ENCODE results near the gene ARL11.

DNA sequence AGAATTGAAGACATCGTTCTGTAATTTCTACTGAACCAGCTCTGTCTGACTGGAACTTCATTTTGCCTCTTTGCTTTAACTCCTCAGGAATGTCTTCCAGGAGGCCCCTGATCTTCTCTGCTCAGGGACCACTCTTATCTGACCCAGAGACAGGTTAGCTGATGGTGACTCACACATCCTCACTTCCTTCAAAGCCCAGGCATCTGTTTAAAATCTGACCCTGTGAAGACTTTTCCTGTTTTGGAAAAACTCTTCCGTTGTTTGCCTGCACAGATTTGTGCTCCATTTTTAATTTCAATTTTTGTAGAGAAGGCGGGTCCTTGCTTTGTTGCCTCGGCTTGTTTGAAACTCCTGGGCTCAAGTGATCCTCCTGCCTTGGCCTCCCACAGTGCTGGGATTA, 1.6 kb downstream of the ARL11 start:
- TF ChIP-seq, protein P1, sequence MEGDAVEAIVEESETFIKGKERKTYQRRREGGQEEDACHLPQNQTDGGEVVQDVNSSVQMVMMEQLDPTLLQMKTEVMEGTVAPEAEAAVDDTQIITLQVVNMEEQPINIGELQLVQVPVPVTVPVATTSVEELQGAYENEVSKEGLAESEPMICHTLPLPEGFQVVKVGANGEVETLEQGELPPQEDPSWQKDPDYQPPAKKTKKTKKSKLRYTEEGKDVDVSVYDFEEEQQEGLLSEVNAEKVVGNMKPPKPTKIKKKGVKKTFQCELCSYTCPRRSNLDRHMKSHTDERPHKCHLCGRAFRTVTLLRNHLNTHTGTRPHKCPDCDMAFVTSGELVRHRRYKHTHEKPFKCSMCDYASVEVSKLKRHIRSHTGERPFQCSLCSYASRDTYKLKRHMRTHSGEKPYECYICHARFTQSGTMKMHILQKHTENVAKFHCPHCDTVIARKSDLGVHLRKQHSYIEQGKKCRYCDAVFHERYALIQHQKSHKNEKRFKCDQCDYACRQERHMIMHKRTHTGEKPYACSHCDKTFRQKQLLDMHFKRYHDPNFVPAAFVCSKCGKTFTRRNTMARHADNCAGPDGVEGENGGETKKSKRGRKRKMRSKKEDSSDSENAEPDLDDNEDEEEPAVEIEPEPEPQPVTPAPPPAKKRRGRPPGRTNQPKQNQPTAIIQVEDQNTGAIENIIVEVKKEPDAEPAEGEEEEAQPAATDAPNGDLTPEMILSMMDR (IDR thresholded peaks at IDR 0.05; ENCODE audit: borderline replicate concordance, extremely low read depth, low read length, poor library complexity, severe bottlenecking): no peak
- TF ChIP-seq EZH2 (IDR thresholded peaks at IDR 0.05; ENCODE audit: borderline replicate concordance, low read depth, low read length, severe bottlenecking): no peak

Measured in DND-41 (cell line).